Measurements from ENCODE around the gene BMI1. TPM values are rescaled to one million over a fixed set of nuclear protein-coding genes. Genes with fewer than 3 reads are reported as not detected.

BMI1 gene
- total RNA-seq, 2 donors from 2014 or later, result 19.7 to 29.6 TPM

DNA sequence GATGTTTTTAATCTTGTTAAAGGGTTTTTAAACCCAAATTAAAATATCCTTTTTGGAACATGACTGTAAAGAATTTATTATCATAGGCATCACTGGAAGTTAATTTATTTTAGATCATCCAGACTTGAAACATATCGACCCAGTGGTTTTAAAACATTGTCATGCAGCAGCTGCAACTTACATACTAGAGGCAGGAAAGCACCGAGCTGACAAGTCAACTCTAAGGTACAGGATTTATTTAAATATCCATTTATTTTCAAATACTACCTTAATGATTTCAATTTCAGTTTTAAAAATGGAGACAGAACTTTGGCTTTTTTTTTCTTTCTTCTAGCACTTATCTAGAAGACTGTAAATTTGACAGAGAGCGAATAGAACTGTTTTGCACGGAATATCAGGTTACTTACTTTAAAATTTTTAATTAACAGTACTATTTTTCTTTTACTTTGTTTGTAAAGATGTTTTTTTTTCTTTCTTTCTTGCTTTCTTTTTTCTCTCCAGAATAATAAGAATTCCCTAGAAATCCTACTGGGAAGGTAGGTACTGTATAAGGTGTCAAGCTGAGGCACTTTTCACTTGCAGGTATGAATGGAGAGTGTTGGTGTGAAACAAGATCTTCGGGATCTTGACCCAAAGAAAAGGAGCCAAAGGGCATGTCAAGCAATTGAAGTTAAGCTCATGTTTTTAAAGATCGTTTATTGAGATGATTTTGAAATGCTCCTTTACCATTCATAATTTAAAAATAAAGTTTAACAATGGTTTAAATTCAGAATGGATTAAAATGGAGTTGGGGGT, 2.9 kb upstream of the BMI1 start:
- no peak for DNase-seq
- intact Hi-C loops (cut with DNase I, micrococcal nuclease), result loop anchor here in 1 of 2 donors (5.0 to 10.0 kb wide), 2 partner anchors 91 to 313 kb away; partner anchors contain the start of gene DNAJC1
- ATAC-seq, result no peak

DNA sequence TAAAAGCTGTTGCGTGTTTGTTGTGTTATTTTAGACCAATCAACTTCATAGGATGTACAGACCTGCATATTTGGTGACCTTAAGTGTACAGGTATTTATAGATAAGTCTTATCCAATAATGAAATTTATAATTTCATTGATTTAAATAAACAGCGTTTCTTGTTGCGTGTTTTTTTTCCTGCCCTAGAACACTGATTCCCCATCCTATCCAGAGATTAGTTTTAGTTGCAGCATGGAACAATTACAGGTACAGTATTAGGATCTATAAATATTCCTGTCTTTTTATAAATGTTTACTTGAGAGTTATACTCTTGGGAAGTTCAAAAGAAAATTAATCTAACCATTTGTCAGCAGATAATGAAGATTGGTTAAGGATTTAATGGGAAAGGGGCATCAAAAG, 2.1 kb upstream of the BMI1 start:
- no peak for DNase-seq
- no peak for ATAC-seq
- intact Hi-C loops (cut with DNase I, micrococcal nuclease), result loop anchor here in 1 of 2 donors (5.0 to 10.0 kb wide), 2 partner anchors 91 to 314 kb away; partner anchors contain the start of gene DNAJC1

DNA sequence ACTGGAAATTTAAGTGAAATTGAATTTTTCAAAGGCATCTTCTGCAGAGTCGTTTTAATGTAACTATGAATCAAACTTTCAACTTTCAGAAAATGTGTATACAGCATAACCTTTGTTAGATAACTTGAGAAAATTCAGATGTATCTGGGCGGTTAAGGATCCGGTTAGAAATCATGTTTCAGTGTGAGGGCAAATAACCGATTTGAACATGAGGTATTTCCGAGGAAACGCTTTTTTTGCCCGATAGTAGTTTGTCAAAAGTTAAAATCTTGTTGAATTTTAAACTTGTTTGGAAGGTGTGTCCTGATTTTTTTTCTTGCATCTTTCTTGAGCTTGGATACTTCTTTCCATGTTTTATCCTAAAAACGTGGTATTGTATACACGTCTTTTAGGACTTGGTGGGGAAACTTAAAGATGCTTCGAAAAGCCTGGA, 1.3 kb upstream of the BMI1 start:
- ATAC-seq, result no peak
- intact Hi-C loops (cut with DNase I, micrococcal nuclease), result loop anchor here in 1 of 2 donors (5.0 to 10.0 kb wide), 2 partner anchors 92 to 315 kb away; partner anchors contain the start of gene DNAJC1
- no peak for DNase-seq

DNA sequence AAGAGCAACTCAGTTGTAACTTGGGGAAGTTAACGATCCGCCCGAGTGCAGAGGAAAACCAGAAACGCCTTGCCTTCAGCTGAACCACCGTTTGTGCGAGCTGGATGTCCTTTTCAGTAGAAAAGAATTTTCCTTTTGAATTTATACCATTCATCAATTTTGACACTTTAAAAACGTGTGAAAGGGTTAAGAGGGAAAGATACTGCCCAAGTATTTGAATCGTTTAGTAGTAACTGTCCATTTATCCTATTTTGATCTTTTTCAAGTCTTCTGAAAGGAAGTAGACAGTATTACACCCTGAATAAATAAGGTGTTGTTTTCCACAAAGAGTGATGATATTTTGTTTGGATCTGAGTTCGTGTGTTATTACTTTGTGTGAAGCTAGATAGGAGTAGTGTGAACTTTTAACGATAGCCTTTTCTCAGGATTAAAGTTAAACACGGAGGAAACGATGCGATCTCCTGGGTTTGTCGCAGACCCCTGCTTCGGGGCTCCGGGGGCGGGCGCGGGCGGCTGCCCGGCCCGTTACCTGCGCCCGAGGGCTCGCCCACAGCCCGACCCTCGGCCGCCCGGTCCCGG, 830 bp upstream of the BMI1 start:
- peak in 1 of 2 donors; percentile 28 for DNase-seq
- intact Hi-C loops (cut with DNase I, micrococcal nuclease), result loop anchor here in 1 of 2 donors (5.0 to 10.0 kb wide), 2 partner anchors 93 to 315 kb away; partner anchors contain the start of gene DNAJC1
- ATAC-seq, result no peak

DNA sequence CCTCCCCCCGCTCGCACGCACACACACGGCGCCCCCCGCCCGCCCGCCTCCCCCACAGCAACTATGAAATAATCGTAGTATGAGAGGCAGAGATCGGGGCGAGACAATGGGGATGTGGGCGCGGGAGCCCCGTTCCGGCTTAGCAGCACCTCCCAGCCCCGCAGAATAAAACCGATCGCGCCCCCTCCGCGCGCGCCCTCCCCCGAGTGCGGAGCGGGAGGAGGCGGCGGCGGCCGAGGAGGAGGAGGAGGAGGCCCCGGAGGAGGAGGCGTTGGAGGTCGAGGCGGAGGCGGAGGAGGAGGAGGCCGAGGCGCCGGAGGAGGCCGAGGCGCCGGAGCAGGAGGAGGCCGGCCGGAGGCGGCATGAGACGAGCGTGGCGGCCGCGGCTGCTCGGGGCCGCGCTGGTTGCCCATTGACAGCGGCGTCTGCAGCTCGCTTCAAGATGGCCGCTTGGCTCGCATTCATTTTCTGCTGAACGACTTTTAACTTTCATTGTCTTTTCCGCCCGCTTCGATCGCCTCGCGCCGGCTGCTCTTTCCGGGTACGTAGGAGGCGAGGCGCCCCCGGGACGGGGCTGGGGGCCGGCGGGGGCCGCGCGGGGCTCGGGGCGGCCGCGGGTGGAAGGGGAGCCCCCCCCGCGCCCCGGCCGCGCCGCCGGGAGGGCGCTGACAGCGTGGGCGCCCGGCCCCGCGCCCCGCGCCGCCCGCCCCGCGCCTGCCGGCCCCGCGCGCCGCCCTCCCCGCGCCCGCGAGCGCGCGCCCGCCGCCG, 441 bp downstream of the BMI1 start:
- peak; percentile 61 to 73 for DNase-seq
- intact Hi-C loops (cut with DNase I, micrococcal nuclease), result no loop called here
- peak; percentile 41 for ATAC-seq

DNA sequence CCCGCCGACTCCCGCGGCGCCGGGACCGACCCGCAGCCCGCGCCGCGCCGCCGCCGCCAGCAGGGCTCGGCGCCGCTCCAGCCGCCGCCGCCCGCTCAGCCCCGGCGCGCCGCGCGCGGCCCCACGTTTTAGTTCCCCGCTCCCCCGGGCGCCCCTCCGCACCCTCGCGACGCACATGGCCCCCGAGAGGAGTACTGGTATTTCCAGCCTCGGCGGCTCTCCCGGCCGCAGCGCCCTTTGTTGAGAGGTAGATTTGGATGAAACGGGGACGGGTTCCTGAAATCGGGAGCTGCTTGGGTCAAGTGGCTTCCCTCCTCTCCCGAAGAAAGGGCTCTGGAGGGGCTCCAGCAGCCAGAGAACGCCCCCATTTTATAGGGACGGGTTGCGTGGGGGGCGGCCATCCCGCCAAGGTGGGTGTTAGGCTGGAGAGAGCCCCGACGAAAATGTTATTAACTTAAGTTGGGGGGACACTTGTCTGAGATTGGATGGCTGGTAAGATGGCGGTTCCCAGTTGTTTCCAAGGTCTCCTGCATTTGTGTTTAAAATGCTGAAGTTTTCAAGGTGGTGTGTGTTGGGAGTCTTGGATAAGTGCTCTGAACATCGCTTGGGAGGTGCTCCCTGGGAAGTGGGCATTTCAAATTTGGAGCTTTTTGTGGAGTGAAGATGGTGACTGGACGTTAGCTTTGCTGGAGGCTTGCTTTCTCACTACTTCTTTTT, 1.2 kb downstream of the BMI1 start:
- intact Hi-C loops (cut with DNase I, micrococcal nuclease), result no loop called here
- no peak for ATAC-seq

DNA sequence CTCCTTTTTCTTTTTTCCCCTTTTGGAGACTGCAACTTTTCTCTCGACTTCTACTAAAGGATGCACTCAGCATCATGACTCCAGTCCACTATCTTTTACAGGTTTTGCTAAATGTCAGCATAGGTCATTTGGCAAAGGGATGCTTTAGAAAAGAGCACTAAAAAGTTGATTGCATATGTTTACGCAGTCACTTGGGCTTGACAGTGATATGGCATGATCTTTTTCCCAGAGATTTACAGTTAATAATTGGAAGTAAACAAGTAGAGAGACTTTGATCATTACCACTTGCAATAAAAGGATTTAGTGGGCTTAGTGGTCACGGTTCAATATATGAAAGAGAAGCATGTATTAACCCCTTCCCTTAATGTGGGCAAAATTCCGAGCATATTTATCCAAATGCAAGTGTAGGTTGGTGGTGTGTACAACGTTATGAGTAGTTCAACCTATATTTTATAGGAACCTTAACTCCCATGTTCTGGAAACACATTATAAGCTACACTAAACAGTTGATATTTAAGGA, 1.8 kb downstream of the BMI1 start:
- intact Hi-C loops (cut with DNase I, micrococcal nuclease), result no loop called here
- DNase-seq, result no peak

More for the DNA sequence above, 1.2 kb downstream of the BMI1 start:
- peak in 1 of 2 donors; percentile 34 for DNase-seq

DNA sequence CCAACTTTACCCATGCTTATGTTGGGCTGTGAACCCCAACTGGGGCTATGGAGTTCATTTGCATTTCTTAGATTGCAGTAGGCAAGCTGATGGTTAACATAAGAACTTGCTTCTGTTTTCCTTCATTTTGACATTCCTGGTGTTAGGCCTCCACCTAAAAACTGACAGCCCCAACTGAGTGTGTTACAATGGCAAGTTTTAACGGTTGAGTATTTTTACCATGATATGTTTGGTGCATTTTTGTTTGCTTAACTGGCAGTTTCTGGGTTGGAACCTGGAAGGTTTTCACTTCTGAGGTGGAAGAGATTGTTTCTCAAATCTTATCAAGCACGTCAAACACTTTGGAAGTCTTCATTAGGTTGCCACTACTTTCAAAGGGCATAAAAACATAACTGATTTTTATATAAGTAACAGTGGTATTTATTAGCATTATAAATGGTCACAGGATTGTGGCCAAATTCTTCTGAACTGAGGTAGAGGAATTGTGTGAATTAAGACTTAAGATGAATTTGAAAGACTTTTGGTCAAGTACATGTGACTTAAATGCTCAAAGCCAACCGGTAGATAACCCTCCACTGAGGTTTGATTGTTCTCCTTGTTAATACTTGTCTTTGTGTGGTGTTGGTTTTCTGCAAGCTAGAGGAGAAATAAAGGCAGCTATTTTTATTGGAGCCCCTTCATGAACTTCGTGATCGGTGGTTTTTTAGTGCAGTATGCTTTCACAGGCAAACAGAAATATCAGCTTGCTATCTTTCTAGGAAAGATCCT, 2.8 kb downstream of the BMI1 start:
- intact Hi-C loops (cut with DNase I, micrococcal nuclease), result no loop called here
- DNase-seq, result no peak

More for the DNA sequence above, 1.8 kb downstream of the BMI1 start:
- no peak for ATAC-seq

DNA sequence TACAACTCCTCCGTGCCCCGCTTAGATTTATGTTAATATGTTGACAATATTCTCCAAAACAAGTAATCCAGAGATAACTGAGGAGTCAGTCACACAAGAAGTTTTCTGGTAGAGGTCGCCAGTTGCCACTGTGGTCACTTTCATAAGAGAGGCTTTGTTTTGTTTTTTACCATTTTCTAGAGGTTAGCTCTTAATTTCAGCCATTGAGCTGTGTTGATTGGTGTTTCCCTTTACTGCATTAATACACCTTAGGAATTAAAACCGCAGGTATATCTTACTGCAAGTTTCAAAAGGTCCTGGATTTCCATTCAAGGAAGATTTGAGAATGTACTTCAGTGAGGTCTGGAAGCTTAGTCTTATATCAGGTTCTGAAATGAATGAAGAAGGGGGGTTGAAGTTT, 3.5 kb downstream of the BMI1 start:
- DNase-seq, result no peak

More for the DNA sequence above, 2.8 kb downstream of the BMI1 start:
- ATAC-seq, result no peak

DNA sequence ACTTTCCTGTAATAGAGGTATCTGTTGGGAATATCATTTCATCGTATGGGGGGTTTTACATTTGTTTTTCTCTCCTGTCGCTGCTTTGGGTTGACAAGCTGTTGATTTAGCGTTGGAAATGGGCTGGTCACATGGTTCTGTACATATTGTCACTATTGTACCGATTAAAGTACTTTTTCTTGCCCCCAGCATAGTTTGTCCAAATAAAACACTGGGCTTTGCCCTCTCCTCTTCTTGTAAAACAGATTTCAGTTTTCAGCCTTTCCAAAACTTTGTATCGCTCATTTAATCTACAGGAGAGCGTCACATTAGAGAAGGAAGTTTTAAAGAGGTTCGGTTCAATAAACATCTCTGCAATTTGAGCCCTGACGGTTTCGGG, 4.0 kb downstream of the BMI1 start:
- ATAC-seq (no peak), DNase-seq (no peak)
- intact Hi-C loops (cut with DNase I, micrococcal nuclease), result no loop called here

More for the DNA sequence above, 3.5 kb downstream of the BMI1 start:
- intact Hi-C loops (cut with DNase I, micrococcal nuclease), result no loop called here
- no peak for ATAC-seq

DNA sequence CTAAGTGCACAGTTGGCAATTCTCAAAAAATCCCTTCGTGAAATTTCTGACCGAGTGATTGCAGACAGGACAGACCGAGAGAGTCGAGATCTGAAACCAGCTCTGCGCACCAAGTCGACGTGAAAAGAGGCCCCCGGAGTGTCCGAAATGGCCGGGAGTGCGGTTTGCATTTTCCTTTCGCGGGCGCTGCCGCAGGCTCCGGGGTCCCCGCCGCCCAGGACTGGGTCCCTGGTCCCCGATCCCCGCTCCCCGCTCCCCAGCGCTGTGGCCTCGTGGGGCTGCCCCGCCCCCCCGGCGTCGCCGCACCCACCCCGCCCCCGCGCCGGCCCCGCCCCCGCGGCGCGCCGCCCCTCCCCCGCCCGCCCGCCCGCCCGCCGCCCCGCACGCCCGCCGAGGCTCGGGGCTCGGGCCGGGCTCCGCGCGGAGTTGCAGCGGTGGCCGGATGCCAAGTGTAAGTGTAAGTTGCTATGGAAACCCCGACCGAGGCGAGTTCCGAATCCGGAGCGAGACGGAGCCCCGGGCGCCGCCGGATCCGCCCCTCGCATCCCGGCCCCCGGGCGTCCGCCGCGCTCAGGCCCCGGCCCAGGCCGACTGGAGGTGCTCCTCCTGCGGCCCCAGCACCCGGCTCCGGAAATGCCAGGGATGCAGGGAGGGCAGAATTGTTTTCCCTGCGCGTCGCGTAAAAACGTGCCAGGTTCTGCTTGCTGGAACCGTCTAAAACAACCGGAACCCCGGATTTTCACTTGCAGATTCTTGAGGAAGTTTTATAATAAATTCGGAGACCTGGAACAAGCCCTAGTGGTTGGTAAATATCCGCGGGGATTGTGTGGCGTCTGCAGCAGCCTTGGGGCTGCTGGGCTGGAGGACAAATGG, 4.6 kb downstream of the BMI1 start:
- ATAC-seq, result peak; percentile 60
- intact Hi-C loops (cut with DNase I, micrococcal nuclease), result no loop called here
- DNase-seq, result peak; percentile 69 to 79

DNA sequence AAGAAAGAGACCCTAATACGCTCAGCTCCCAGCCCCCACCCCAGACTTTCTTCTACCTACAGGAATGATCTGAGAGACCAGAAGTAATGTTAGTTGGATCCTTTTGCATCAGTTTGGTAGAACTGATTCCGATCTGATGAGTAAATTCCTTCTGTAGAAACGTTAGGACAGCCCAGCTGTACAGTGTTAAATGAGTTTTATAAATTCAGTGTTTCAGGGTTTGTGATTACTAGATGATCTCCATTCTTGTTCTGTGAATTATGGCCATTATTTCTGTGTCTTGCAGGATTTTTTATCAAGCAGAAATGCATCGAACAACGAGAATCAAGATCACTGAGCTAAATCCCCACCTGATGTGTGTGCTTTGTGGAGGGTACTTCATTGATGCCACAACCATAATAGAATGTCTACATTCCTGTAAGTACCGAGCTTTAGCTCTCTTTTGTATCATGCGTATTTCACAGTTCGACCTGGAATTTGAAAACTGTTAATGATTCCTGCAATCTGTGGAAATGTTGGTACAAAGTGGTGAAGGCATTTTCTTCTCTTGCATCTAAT, 5.3 kb downstream of the BMI1 start:
- DNase-seq (no peak), ATAC-seq (no peak)
- intact Hi-C loops (cut with DNase I, micrococcal nuclease), result no loop called here

DNA sequence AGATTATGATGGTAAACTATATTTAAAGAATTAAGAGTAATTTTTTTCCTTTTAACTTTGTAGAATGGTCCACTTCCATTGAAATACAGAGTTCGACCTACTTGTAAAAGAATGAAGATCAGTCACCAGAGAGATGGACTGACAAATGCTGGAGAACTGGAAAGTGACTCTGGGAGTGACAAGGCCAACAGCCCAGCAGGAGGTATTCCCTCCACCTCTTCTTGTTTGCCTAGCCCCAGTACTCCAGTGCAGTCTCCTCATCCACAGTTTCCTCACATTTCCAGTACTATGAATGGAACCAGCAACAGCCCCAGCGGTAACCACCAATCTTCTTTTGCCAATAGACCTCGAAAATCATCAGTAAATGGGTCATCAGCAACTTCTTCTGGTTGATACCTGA, 8.3 kb downstream of the BMI1 start:
- intact Hi-C loops (cut with DNase I, micrococcal nuclease), result no loop called here
- ATAC-seq, result no peak
- DNase-seq, result no peak

DNA sequence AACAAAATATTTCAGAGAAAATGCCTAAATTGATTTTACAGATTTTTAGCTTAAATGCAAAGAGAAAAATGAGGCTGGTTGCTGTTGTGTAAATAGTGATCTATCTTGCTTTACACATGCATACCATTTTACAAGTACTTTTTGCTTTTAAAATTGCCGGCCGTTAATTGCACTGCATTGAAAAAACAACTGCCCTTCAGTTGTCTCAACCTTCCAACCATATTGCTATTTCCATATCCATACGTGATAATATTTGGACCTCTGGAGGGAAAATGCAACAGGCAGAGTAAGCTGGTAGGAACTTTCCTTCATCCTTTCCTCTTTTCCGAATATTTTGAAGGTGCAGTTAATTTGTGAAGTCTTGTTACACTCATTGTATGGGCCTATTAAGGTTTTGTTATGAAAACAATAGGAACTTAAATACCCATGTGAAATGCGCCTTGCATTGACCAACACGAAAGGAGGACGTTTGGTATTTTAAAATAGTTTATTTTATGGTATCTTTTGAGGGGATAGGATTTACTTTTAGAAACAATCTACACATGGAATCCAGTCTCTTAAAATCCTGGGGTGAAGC, 11.3 kb downstream of the BMI1 start:
- DNase-seq (no peak), ATAC-seq (no peak)
- intact Hi-C loops (cut with DNase I, micrococcal nuclease), result no loop called here

DNA sequence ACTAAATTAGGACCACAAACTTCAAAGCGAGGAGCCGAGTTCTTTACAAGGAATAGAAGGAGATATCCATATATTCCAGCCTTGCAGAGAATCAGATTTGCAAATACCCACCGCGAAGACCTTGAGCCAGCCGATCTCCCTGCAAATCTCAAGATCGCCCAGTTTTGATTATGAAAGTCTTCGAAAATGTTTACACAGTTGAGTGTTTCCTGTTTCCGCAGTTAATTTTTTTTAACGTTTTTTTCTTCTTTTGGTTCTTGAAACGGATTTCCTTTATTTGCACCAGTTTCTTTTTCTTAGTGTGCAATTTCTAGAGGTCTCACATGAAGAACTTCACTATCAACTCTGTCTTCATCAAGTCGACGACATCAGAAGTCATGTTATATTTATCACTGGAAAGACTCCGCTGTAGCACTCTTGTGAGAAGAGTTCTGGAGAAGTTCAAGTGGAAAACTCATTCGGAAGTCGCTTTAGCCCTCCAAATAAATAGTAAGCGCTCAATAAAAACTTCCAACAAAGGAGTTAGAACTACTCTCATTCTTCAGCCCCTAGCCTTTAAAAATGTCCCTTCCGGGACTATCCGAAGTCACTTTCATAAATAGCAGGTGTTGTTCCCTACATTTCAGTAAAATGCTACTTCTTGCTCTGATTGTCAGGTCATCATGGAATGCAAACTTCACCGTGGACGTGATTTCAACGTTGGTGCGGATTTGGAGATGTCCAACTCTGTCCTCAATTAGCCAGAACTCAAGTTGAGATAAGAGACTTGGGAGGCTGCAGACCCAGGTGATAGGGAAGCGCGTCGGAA, 12.5 kb downstream of the BMI1 start:
- intact Hi-C loops (cut with DNase I, micrococcal nuclease), result no loop called here
- no peak for ATAC-seq
- no peak for DNase-seq

DNA sequence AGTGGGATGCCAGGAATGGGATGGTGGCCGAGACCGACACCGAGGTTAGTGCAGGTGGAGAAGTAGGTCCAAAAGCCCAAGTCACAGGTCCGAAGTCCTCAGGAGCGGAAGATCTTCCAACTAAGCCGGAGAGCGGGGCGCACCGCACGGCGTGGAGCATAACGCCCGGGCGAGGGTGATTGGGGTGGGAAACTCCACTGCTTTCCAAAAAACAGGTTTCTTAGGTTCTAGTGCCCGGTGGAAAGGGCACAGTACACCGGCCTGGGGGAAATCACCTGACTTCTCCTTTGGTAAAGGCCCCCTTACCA, 13.0 kb downstream of the BMI1 start:
- DNase-seq, result no peak
- intact Hi-C loops (cut with DNase I, micrococcal nuclease), result no loop called here
- ATAC-seq, result no peak
